ENCODE results near the gene SUB1.
A peak's percentile ranks its signal among the peaks of the same experiment; 100 is the strongest.
"Not testable (repeated sequence)": the region's sequence is repeated elsewhere in the genome, so short reads cannot be mapped to it uniquely, and the experiment has no call there.

Gene SUB1

DNA sequence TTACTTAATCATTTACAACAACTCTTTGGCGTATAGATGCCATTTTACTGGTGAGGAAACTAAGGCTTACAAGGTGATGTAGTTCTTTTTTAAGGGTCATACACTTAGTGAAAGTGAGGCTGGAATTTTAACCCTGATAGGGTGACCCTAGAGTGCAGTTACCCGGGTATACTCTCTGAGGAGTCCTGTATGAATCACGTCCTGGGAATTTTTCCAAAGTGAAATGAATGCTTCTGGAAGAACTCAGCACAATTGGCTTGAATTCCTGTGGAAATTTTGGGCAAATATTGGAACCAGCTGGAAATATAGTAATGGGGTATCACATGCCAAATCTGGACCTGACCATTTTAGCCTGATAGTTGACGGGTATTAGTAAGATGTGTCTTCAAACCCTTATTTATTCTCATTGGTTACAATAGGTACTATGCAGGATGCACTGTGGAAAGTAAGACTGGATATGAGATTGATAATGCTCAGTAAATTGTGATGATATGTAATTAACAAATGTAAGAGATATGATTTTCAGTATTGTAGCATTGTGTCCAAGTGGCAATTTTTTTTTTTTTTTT lies 14.8 kb downstream of the SUB1 start:
- DNase-seq (ENCODE audit: low read depth), result peak; percentile 57

DNA sequence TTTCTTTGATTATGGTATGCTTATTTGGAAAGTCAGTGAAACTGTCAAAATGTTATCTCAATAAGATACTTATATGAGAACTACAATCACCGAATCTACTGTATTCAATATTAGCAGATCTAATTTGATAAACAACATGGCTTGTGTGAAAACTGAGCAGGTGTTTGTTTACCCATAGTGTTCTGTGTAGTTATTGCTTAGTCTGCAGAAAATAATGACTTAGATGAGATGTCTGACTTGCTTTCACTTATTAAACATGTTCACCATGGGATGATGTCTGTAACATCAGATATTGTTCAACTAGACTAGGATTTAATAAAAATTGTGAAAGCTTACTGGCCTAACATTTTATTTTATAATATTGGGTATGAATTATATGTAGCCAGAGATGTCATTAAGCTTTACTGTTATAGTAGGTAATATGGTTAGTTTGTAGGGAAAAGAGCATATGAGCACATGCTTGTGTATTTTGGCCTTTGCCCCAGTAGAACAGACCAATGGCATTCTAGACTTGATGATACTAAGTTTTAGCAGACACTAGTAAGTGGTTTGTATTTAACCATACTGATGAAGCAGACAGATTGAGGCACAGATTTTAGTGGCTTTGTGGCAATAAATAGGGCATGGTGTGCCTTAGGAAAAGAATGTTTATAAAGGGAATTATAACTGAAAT lies 16.4 kb downstream of the SUB1 start:
- DNase-seq (ENCODE audit: low read depth), result no peak

DNA sequence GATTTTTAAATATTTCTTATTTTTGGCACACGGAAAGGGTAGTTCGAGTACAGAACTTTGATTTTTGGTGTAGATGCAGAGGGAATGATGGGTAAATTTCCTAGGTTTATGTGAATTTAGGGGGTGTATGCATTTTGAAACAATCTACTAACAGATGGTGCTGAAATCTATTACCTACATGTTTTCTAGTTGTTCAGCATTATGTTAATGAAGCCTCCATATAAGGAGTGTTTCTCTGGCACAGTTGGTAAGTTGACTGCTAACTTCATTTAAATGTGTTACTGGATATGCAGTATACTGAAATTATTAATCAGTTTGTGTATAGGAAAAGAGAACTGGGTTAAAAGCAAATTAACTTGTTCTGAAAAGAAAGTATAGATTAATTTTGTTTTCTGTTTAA lies 17.5 kb downstream of the SUB1 start:
- no peak for DNase-seq (ENCODE audit: low read depth)

DNA sequence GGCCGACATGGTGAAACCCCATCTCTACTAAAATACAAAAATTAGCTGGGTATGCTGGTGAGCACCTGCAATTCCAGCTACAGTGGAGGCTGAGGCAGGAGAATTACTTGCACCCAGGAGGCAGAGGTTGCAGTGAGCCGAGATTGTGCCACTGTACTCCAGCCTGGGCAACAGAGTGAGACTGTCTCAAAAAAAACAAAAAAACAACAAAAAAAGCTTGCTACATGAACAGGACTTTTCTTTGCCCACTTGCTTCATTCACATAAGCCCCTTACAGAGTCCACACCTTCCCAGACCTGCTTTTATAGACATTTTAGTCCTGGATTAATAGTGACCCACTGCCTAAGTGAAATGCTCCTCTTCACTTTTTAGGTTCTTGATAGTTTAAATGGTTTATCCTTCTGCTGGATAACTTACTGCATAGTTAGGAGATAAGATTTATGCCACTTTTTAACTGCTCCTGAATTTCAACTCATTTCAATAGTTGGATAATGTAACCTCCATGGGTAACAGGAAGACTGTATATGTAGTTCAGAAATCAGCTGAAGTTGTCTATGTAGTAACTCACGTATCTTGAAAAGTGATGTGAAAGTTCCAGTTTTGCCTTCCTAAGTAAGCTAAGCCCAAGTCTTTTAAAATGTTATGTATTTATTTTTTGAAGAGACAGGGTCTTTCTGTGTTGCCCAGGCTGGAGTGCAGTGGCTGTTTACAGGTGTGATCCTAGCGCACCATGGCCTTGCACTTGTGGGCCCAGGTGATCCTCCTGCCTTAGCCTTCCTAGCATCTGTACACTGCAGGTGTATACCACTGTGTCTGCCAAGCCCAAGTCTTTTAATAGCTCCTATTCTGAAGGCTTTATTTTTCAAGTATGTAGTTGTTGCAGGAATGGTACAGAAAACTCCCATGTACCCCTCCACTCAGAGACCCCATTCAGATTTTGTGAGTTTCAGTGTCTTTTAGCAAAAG lies 19.7 kb downstream of the SUB1 start:
- no peak for DNase-seq (ENCODE audit: low read depth)

DNA sequence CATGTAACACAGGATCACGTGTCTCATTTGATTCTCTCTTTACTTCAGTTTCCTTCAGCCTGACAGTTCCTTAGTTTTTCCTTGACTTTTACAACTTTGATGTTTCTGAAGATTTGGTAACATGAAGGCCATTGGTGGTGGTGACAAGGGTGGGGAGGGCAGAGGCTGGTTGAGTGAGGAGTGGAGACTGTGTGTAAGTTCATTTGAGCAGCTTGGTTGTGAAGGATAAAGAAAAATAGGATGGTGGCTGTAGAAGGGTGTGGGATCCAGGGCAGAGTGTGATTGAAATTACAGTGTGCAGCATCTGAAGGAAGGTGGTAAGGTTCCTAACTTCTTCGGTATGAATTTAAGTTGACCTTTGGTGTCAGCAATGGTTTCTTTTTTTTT lies 20.4 kb downstream of the SUB1 start:
- no peak for DNase-seq (ENCODE audit: low read depth)

DNA sequence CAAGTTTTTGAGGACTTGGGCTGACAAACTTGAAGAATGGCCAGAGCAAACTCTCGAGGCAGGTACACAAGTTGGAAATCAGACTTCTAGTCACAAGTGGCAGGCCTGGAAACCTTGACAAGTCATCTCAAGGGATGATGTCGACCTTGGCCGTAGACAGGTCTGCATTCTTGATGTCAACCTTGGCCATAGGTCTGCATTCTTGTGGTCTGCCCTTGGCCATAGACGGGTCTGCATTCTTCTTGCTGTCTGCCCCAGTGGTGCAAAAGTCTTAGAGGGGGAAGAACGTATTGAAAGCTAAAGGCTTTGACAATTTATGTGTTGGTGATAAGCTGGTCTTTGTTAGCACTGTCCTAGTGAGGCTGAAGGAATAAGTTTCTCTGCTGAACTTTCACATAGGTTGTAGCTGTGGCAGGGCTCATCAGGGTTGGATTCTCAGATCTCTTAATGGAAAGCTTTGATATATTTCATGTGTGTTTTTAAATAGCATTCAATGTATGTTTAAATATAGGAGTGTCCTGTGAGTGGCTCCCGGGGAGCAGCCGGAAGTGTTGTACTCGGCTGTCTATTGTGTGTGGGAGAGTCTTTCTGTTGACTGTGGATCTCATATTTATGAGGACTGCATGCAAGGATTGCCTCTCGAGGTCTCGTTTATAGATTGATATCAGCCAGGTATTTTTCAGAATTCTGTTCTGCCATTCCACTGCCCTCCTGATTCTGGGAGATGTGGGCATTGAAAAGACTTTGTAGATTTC lies 27.0 kb downstream of the SUB1 start:
- peak; percentile 73 for DNase-seq (ENCODE audit: low read depth)

DNA sequence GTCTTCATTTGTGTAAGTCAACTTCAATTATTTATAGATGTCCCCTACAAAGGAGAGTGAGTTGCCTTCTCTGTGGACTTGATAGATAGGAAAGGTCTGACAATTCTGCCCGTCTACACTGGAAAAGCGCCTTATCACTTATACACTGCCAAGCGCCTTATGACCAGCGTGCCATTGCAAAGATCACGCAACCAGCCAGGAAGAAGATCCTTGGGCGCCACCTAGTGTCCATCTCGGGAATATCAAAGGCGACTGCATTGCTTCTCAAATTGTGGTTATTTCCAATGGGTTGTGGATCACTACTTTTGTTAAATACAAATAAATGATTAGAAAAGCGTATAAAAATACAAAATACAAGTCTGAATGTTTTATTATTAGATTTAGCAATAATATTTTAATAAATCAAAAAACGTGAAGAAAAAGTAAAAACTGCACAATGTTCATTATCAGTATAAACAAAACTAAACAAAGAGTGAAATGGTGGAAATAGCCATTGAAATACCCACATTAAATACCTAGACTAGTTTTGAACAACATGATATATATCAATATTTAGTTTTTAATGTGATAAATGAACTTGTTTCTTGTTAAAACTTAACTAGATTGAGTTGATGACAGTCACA lies 27.8 kb downstream of the SUB1 start:
- DNase-seq (ENCODE audit: low read depth), result peak; percentile 70

DNA sequence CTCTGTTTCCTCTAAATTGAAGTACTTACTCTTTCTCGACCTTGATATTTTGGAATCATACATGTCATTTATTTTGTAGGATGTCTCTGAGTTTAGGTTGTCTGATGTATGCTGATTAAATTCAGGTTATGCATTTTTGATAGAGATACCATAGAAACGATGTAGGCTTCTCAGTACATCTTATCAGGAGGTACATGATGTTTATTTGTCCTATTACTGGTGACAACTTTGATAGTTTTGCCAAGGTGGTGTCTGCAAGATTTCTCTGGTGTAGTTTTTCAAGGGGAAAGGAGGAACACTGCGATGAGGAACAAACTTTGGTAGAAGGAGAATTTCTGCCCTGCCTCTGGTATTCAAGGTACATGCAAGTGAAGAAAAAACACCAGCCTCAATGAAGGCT lies 29.9 kb downstream of the SUB1 start:
- DNase-seq (ENCODE audit: low read depth), result no peak

DNA sequence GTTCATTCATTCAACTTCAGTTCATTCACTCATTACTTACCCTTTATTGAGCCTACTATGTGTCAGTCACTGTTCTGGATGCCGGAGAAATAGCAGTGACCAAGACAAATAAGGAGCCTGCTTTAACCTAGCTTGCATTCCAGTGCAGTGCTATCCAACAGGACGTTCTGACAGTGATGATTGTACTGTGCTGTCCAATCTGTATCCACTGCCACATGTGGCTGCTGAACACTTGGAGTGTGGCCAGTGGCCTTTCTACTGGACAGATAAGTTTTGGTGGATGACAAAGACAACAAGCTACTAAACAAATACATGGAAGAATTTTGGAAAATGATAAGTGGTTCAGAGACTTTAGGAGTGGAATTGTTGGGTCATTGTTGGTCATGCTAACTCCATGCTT lies 33.6 kb downstream of the SUB1 start:
- no peak for DNase-seq (ENCODE audit: low read depth)

DNA sequence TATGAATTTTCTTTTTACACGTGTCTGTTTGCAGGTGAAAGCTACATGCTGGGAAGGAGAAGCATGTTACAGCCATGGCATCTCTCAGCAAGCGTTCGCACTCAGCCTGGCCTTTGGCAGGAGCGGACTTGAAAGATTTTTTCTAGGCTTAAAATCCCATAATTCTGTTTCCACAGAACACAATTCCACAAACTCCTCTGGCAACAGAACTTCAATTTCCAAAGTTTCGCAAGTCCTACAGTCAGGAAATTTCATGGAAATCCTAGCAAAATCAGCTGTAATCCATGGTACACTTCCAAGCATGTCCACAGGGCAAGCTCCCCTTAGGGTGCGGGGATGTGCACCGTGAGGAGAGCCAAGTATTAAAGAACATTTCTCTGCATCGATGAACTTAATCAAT lies 35.9 kb downstream of the SUB1 start:
- DNase-seq (ENCODE audit: low read depth), result no peak

DNA sequence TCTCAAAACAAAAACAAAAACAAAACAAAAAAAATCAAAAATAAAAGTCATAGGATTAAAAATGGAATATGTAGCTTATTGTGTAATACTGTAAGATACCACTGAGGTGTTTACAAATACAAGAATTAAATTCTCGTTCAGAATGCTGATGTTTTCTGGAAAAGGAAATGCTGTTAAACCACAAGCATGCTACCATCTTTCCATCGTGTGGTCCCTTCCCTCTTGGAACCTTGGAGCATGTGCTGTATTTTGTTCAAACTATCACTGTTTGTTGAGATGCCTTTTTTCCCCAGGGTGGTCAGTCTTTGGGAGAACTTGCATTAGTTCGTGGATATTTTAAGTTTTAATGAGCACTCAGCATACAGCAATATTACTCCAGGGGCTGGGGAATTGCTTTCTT lies 39.7 kb downstream of the SUB1 start:
- DNase-seq (ENCODE audit: low read depth), result peak; percentile 58

DNA sequence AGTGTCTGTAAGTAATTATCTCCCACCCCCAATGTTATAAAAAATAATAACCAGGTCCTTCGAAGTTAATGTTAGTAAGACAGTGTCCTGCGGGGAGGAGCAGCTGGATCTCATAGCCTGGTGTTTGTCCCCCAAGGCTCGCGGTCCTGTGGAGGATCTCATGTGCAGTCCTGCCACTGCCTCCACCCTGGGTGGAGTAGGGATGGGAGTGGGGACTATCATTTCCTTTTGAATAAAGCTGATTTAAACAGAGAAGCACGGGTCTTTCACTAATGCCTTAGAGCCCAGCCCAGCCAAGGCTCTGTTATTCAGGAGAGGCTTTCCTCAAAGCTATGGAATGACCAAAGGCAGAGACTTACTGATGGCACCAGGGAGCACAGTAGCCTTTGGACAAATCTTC lies 40.2 kb downstream of the SUB1 start:
- no peak for DNase-seq (ENCODE audit: low read depth)

DNA sequence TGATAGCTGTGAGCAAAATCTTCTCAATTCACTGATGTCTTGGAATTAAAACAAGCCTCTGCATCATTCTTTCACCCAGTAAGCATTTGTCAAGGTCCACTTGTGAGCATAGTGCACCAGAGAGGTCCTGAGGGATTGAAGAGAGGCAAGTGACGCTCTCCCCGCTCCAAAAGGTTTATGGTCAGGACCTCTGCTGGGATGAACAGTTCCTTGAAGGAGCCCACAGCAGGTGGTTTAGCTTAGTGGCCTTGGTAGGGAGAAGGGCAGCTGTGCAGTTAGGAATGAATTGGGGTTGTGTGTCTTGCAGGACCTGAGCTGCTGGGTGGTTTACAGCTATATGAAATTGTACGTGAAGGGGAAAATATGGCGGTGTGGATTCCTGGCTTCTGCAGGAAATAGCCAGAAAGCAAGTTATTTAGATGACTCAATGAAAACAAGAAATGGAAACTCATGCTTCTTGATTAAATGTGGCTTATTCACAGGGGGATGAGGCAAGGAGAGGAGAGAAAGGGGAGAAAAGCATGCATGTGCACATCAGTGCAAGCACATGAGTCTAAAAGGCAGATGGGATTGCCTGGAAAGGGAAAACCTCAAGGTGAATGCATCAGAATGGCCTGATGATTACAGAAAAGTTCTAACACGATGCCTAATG lies 42.0 kb downstream of the SUB1 start:
- DNase-seq (ENCODE audit: low read depth), result peak; percentile 47

DNA sequence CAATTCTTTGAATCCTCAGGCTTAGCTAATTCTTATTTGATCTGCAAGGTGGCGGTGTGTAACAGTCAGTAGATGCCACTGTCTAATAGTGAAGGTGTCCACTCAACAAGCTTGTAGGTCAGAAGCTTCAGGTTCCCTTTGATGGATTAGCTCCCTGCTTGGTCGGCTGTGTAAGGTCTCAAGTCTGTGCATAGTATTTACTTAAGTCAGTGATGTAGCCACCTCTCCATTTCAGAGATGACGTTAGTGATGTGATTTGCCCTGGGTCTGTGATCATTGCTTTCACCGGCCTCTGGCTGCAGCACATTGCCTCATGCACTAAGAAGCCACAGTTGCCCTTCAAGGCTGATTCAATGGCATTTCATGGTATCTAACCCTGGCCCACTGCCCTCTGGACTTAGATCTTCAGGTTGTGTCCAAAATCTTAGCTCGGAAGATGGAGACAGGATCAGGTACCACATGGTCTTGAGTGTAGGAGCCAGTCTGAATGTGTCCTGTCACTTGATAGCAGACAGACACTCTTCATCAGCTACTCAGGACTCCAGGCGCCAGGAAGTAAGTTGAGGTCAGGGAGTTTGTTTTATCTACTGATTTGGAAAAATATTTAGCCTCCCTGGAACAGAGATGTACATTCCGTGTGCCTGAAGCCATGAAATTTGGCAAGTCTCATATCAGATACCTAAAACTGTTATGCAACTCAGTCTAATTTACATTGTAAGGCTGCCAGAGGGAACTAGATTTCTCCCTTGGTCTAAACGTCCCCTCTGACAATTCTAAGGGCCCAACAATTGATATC lies 42.9 kb downstream of the SUB1 start:
- peak; percentile 69 for DNase-seq (ENCODE audit: low read depth)

DNA sequence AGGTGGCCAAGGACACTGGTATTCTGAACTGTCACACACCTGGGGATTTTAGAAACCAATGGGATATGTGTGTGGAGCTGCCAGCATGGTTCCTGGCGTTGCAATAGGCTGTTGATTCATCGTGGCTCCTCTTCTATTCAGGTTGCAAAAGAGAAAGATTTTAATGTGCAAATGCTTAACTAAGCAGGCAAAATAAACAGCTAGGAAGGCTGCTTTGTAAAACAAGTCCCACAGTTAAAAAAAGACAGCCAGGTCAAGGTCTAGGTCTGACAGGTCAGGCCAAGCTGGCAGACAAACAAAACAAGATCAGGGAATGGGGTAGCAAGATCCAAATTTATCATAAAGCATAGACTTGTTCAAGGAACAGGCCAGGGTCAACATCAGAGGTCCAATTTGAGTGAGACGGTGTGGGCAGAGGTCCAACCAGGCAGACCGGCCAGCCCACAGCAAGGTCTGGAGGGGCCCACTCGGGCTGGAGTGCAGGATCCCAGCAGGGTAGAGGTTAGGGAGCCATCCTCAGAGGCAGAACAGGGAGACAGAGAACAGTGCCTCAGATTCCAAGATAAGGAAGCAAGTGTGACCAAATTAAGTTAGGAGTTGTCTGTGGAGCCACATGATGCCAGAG lies 45.6 kb downstream of the SUB1 start:
- DNase-seq (ENCODE audit: low read depth), result no peak

DNA sequence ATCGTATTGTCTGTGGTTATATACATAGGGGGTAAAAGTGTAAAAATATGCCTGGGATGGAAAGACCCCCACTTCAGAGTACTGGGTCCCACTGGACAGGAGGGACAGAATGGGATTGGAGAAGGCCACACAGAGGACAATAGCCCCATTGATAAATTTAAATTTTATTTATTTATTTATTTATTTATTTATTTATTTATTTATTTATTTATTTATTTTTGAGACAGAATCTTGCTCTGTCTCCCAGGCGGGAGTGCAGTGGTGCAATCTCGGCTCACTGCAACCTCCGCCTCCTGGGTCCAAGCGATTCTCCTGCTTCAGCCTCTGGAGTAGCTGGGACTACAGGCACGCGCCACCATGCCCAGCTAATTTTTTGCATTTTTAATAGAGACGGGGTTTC lies 47.7 kb downstream of the SUB1 start:
- DNase-seq (ENCODE audit: low read depth), result not testable (repeated sequence)

DNA sequence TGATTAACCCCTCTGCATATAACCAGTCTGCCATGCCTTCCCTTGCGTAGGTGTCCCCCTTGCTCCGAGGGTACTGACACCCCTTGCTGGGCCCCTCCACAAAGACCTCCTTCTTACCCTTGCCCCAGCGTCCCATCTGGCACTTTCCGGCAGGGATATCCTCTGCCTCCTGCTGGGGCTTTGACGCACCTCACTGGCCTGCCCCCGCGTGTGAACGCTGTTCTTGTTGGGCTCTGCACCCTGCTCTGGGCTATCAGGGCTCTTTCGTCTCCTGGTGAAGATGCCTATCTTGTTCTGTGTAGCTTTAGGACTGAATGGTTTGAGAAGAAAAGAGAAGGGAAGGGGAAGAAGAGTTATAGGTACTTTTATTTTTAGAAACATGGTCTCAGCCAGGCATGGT lies 53.0 kb downstream of the SUB1 start:
- DNase-seq (ENCODE audit: low read depth), result no peak

DNA sequence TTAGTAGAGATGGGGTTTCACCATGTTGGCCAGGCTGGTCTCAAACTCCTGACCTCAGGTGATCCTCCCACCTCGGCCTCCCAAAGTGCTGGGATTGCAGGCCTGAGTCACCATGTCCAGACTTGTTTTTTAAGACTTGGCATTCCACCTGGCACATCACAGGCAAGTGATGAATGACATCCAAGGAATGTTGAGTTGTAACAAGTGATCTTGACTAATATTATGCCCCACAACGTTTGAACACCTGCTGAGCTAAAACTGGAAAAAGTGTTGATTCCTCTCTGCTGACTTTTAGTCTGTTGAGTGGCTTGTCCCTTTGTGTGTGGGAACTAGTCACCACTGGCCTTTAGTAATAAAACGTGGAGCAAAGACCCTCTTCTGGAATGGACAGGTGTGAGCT lies 54.6 kb downstream of the SUB1 start:
- no peak for DNase-seq (ENCODE audit: low read depth)

DNA sequence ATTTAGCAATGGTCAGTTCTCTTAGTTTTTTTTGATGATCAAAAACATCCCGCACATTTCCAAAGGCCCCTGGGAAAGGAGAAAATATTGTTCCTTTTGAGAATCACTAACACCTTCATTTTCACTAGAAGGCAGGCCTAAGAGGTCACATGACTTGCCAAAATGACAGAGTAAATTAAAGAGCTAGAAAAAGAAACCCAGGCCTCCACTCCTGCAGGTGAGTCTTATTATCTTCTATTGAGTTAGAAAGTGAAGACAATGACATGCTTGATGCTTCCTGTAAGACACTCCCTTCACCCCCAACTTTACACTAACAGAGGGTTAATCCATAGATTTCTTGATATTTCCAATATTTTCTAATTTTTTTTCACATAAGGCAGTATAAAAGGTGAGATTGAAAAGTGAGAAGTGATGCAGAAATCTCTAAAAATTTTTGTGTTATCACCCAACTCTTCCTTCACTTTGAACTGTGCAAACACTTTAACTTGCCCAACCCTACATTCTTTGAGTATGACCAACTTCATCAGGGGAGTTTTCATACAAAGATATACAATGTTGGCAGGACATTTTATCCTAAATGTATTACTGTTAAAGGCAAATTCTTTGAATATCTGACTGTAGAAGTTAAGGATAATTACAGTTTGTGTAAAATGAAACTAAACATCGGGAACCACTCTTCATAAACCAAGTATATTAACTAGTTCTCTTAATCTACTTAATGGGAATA lies 57.1 kb downstream of the SUB1 start:
- DNase-seq (ENCODE audit: low read depth), result peak; percentile 75
